Stimulated activated CD4-positive, alpha-beta T cell treated with anti-CD3 and anti-CD28 coated beads, Interleukin-1b, Interleukin-23, amount 100 ng/mL, for 48 hours (primary cell): ENCODE data around the gene FERD3L.
"Not testable (repeated sequence)": the region's sequence is repeated elsewhere in the genome, so short reads cannot be mapped to it uniquely, and the experiment has no call there.

Experiments
- DNase-seq: peaks from one replicate; pipeline ENCODE4 v3.0.0-alpha.2; 2020

FERD3L gene

GRCh38 chr7:19144661-19145433, at the start of gene FERD3L:
Gene FERD3L, minus strand, starts transcription at chr7:19145421. Its CDS starts 59 bp downstream, at chr7:19145362.
- no peak for DNase-seq

- not testable (repeated sequence) for DNase-seq
These were observed 49.2 kb upstream of the FERD3L start for GRCh38 chr7:19194417-19194816.

- no peak for DNase-seq
These were observed 36.4 kb upstream of the FERD3L start for GRCh38 chr7:19181634-19182033.

- DNase-seq, result no peak
These were observed 33.4 kb upstream of the FERD3L start for GRCh38 chr7:19178595-19178994.

- no peak for DNase-seq
These were observed 32.0 kb upstream of the FERD3L start for GRCh38 chr7:19177269-19177668.

GRCh38 chr7:19175241-19175640, 30.0 kb upstream of the FERD3L start:
- DNase-seq, result no peak

- DNase-seq, result no peak
These were observed 16.4 kb upstream of the FERD3L start for GRCh38 chr7:19161671-19162070.

- DNase-seq, result no peak
These were observed 1.5 kb upstream of the FERD3L start for GRCh38 chr7:19146699-19147098.

GRCh38 chr7:19145434-19146115, 354 bp upstream of the FERD3L start:
- no peak for DNase-seq

GRCh38 chr7:19143881-19144574, 1.2 kb downstream of the FERD3L start:
- DNase-seq, result no peak

- DNase-seq, result no peak
These were observed 5.4 kb downstream of the FERD3L start for GRCh38 chr7:19139706-19140327.

GRCh38 chr7:19133886-19134285, 11.3 kb downstream of the FERD3L start:
- no peak for DNase-seq

- no peak for DNase-seq
These were observed 11.8 kb downstream of the FERD3L start for GRCh38 chr7:19133390-19133789.

- no peak for DNase-seq
These were observed 16.4 kb downstream of the FERD3L start for GRCh38 chr7:19128856-19129255.

GRCh38 chr7:19121977-19122588, 23.1 kb downstream of the FERD3L start:
- DNase-seq, result no peak

GRCh38 chr7:19119870-19120486, 25.2 kb downstream of the FERD3L start:
- no peak for DNase-seq

GRCh38 chr7:19119372-19119771, 25.8 kb downstream of the FERD3L start:
- no peak for DNase-seq

GRCh38 chr7:19118636-19119371, 26.4 kb downstream of the FERD3L start:
- no peak for DNase-seq

- DNase-seq, result no peak
These were observed 27.2 kb downstream of the FERD3L start for GRCh38 chr7:19117870-19118608.

- DNase-seq, result no peak
These were observed 27.9 kb downstream of the FERD3L start, which contains the start of gene TWIST1 for GRCh38 chr7:19117091-19117869. Gene TWIST1, minus strand, starts transcription at chr7:19117636. Its CDS starts 315 bp downstream, at chr7:19117321.
